ENCODE results near the gene DCLRE1C. TPM values are rescaled to one million over a fixed set of nuclear protein-coding genes. Genes with fewer than 3 reads are reported as not detected.
A peak's percentile ranks its signal among the peaks of the same experiment; 100 is the strongest.

Gene DCLRE1C
- total RNA-seq, 1 donor from 2014 or later: 3.0 TPM

DNA sequence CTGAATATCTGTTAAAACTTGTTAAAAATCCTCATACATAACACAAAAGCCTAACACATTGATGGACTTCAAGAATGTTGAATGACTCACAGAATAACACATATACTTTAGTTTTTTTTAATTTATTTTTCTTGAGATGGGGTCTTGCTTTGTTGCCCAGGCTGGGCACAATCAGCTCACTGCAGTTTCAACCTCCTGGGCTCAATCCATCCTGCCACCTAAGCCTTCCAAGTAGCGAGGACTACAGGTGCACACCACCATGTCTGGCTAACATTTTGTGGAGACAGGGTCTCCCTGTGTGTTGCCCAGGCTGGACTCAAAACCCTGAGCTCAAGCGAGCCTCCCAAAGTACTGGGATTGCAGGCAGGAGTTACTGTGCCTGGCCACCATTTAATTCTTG is 47.1 kb downstream of the DCLRE1C start:
- H3K9me3 ChIP-seq (replicated peaks): peaks cover 6% of the 10 kb centered on the region
- intact Hi-C loops (cut with micrococcal nuclease): no loop called here
- DNase-seq: no peak
- no peaks in the 10 kb centered on the region for H3K4me1 ChIP-seq
- H3K27me3 ChIP-seq (ENCODE audit: low read depth): no peaks in the 10 kb centered on the region
- no peak overlapping the region for H3K4me3 ChIP-seq
- TF ChIP-seq, protein P1, sequence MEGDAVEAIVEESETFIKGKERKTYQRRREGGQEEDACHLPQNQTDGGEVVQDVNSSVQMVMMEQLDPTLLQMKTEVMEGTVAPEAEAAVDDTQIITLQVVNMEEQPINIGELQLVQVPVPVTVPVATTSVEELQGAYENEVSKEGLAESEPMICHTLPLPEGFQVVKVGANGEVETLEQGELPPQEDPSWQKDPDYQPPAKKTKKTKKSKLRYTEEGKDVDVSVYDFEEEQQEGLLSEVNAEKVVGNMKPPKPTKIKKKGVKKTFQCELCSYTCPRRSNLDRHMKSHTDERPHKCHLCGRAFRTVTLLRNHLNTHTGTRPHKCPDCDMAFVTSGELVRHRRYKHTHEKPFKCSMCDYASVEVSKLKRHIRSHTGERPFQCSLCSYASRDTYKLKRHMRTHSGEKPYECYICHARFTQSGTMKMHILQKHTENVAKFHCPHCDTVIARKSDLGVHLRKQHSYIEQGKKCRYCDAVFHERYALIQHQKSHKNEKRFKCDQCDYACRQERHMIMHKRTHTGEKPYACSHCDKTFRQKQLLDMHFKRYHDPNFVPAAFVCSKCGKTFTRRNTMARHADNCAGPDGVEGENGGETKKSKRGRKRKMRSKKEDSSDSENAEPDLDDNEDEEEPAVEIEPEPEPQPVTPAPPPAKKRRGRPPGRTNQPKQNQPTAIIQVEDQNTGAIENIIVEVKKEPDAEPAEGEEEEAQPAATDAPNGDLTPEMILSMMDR (IDR thresholded peaks at IDR 0.05; ENCODE audit: borderline replicate concordance): no peak
- peaks cover 52% of the 10 kb centered on the region for H3K36me3 ChIP-seq
- no peak overlapping the region for H3K27ac ChIP-seq (replicated peaks)

DNA sequence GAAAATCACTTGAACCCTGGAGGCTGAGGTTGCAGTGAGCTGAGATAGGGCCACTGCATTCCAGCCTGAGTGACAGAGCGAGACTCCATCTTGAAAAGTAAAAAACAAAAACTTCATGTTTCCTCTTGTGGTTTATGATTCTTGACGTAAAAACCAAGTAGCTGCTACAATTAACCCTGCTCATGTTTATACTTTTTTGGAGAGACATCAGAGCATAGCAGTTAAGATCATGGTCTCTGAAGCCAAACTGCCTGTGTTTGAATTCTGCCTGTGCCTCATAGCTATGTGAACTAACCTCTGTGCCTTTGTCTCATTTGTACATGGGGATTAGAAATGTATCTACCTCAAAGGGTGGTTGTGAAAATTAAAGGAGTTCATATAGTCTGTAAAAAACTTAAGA is 48.0 kb downstream of the DCLRE1C start:
- no peak overlapping the region for H3K4me3 ChIP-seq
- no peak overlapping the region for H3K27ac ChIP-seq (replicated peaks)
- H3K4me1 ChIP-seq: no peaks in the 10 kb centered on the region
- no peaks in the 10 kb centered on the region for H3K27me3 ChIP-seq (ENCODE audit: low read depth)
- TF ChIP-seq, protein P1 (IDR thresholded peaks at IDR 0.05; ENCODE audit: borderline replicate concordance): no peak
- H3K36me3 ChIP-seq: peaks cover 50% of the 10 kb centered on the region
- intact Hi-C loops (cut with micrococcal nuclease): no loop called here
- H3K9me3 ChIP-seq (replicated peaks): peaks cover 6% of the 10 kb centered on the region
- DNase-seq: no peak

DNA sequence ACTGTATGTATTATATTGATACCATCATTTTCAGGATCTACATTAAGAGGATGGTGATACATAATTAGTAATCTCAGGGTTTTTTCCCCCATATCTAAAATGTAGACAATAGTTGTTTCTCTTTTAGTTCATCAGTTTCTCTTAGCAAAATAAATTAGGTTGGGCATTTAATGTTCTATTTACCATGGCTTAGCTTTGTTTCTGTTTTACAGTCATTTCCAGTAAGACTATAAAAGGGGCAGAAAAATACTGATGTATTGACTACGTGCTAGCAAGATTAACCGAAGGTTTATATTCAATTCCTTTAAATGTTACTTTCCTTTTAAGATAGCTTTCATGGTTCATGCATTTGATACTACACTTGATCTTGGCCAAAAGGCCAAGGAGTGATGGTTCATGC is 49.0 kb downstream of the DCLRE1C start:
- Histone ChIP-seq H3K27ac (replicated peaks) (no peak overlapping the region), H3K36me3 (peaks cover 44% of the 10 kb centered on the region), H3K9me3 (replicated peaks) (peaks cover 6% of the 10 kb centered on the region), H3K4me1 (no peaks in the 10 kb centered on the region), H3K27me3 (ENCODE audit: low read depth) (no peaks in the 10 kb centered on the region), H3K4me3 (no peak overlapping the region)
- DNase-seq: no peak
- TF ChIP-seq, protein P1 (IDR thresholded peaks at IDR 0.05; ENCODE audit: borderline replicate concordance): no peak
- intact Hi-C loops (cut with micrococcal nuclease): no loop called here

DNA sequence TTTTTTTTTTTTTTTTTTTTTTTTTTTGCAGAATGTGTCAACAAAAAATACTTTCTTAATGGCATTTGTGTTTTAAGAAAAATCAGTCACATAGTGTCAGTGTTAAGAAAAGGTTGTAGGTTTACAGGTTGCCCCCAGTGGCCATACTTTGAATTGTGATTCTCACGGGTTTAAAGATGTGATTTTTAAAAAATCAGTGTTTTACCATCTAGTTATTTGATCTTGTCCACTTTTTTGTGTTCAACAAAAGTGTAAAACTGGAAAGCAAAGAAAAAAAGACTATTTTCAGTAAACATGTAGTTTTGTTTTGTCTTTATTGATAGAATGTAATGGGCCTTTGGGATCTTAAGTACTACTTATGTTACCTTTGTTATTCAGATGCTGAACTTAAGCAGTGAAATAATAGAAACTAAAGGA is 49.6 kb downstream of the DCLRE1C start:
- Histone ChIP-seq H3K36me3 (peaks cover 42% of the 10 kb centered on the region), H3K4me1 (no peaks in the 10 kb centered on the region), H3K4me3 (no peak overlapping the region), H3K27ac (replicated peaks) (no peak overlapping the region), H3K27me3 (ENCODE audit: low read depth) (no peaks in the 10 kb centered on the region), H3K9me3 (replicated peaks) (peaks cover 6% of the 10 kb centered on the region)
- no peak for DNase-seq
- intact Hi-C loops (cut with micrococcal nuclease): no loop called here
- TF ChIP-seq, protein P1 (IDR thresholded peaks at IDR 0.05; ENCODE audit: borderline replicate concordance): peak; percentile 63

DNA sequence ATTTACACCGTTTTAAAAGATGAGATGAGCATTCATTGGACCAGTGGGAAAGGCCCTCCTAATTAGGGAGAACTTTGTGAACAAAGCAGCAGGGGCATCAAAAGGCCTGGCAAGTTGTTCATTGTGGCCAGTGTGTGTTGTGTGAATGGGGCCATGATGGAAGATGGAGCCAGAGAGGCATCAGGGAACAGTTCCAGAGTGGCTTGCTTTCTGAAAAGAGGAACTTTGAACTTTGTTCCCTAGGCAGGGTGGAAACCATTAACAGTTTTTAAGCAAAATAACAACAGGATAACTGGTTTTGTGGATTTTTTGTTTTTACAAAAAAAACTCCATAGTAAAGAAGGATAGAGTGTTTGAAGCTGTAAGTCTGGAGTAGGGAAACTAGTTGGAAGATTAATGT is 62.7 kb downstream of the DCLRE1C start:
- no peak overlapping the region for H3K4me3 ChIP-seq
- intact Hi-C loops (cut with micrococcal nuclease): no loop called here
- H3K4me1 ChIP-seq: no peaks in the 10 kb centered on the region
- H3K27me3 ChIP-seq (ENCODE audit: low read depth): no peaks in the 10 kb centered on the region
- H3K36me3 ChIP-seq: no peaks in the 10 kb centered on the region
- H3K27ac ChIP-seq (replicated peaks): no peak overlapping the region
- TF ChIP-seq, protein P1 (IDR thresholded peaks at IDR 0.05; ENCODE audit: borderline replicate concordance): no peak
- H3K9me3 ChIP-seq (replicated peaks): no peaks in the 10 kb centered on the region
- no peak for DNase-seq

DNA sequence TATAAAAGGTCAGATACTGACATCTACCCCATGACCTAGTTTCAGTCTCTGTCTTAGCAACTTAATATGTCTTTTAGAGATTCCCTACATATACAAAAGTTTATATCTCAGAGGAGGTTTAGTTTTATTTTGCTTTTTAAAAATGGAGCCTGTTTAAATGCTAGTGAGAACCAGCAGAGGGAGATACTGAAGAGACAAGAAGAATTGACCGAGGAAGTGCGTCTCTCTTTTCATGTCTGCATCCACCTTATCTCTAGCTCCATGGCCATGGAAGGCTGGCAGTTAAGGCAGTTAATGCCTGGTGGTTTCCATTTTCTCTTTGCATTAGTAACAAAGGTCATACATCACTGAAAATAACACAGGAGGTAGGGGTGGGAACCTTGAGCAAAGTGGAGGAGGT is 64.6 kb downstream of the DCLRE1C start:
- Histone ChIP-seq H3K4me3 (no peak overlapping the region), H3K36me3 (no peaks in the 10 kb centered on the region), H3K9me3 (replicated peaks) (no peaks in the 10 kb centered on the region), H3K27ac (replicated peaks) (no peak overlapping the region), H3K4me1 (no peaks in the 10 kb centered on the region), H3K27me3 (ENCODE audit: low read depth) (no peaks in the 10 kb centered on the region)
- DNase-seq: no peak
- intact Hi-C loops (cut with micrococcal nuclease): no loop called here
- TF ChIP-seq, protein P1 (IDR thresholded peaks at IDR 0.05; ENCODE audit: borderline replicate concordance): no peak

Data from left ventricle myocardium inferior (tissue), 1 donor.